Islet precursor cell (in vitro differentiated cells): ENCODE data around the gene THY1.
A peak's percentile ranks its signal among the peaks of the same experiment; 100 is the strongest.

Experiments
- DNase-seq: peaks from one replicate; pipeline ENCODE4 v3.0.0-alpha.2; 2018

Gene THY1

DNA sequence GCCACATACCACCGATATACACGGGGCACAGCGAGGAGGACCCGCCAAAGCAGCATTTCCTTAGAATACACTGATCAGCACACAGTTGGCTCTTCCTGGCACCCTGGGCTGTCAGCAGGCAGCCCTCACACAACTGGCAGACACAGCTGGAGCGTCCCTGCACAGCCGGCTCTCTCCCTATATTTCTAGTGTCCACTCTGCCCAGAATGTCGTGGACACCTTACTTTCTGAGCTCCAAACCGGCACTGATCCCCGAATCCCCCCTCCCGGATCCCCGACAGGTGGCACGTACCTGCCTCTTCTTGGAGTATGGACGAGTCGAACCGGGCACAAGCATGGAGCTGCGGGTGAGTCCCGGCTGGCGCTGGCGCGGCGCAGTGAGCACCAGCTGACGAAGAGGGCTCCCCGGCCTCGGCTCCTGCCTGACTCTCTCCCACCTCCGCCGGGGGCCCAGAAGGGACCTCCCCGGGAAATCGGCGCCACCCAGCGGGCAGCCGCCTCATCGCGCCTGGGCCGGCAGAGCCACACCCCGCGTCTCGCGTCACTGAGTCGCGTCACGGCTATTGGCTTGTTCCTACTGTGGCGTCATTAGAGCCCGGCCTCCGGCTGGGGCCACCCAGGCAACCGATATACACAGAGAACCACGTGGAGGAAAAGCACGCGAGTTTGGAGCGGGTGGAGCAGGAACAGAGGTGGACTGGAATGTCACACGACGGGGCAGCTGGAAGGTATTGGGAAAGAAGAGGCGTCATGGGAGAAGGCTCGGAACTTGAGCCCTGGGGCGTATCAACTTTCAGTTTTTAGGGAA, 41.6 kb downstream of the THY1 start, which contains the start of gene USP2:
Gene USP2 (minus strand): TSS at position 510 of the 808 bp plus-strand sequence. CDS start 8,210 bp downstream, outside the sequence.
- peak; percentile 98 for DNase-seq

DNA sequence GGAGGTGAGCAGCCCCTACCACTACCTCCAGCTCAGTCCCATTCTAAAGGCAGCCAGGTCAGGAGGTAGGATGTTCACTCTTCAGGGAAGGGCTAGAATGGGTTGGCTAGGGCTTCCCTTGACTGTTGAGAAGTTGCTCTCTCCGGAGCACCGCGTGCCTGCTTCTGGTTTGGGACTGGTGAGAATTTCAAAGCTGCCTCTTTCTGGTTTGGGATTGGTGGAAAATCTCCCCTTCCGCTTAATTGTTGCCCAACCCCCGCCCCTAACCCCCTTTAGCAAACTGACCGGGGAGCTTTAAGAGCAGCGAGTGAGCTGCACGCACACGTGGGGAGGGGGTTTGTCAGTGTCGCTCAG, 42.2 kb downstream of the THY1 start:
- peak; percentile 55 for DNase-seq

- DNase-seq: peak; percentile 55
These were observed 42.7 kb downstream of the THY1 start for GRCh38 chr11:119380160-119380826.

DNA sequence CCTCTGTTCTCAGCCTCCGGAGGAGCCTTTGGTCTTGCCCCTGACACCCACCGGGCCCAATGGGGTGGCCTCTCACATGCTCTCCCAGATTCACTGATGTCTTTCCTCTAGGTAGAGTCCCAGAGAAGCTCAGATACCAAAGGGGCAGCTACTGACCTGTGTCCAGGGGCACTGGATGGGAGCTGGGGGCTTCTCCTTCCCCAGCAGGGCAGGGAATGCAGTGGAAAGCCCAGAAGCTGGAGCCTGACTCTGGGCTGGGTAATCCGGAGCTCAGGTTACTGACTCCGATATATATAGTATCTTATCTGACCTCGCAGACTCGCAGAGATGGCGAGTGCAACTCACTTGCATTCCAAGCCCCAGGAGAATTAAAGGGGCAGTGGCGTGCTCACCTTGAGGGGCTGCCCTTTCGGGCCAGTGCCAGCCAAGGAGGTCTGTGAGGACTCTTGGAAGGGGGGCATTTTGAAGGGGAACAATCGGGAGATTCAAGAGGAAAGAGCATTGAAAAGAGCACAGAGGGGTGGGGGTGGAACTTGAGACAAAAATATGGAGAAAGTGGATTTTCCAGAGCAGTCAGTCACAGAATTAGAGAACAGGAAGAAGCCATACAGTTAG, 44.0 kb downstream of the THY1 start:
- peak; percentile 57 for DNase-seq

- peak; percentile 45 for DNase-seq
These were observed 44.9 kb downstream of the THY1 start for GRCh38 chr11:119377961-119378667.

- peak; percentile 46 for DNase-seq
These were observed 45.7 kb downstream of the THY1 start for GRCh38 chr11:119377112-119377901.

- no peak for DNase-seq
These were observed 46.6 kb downstream of the THY1 start for GRCh38 chr11:119376197-119376847.

- peak; percentile 52 for DNase-seq
These were observed 47.4 kb downstream of the THY1 start for GRCh38 chr11:119375337-119376196.

DNA sequence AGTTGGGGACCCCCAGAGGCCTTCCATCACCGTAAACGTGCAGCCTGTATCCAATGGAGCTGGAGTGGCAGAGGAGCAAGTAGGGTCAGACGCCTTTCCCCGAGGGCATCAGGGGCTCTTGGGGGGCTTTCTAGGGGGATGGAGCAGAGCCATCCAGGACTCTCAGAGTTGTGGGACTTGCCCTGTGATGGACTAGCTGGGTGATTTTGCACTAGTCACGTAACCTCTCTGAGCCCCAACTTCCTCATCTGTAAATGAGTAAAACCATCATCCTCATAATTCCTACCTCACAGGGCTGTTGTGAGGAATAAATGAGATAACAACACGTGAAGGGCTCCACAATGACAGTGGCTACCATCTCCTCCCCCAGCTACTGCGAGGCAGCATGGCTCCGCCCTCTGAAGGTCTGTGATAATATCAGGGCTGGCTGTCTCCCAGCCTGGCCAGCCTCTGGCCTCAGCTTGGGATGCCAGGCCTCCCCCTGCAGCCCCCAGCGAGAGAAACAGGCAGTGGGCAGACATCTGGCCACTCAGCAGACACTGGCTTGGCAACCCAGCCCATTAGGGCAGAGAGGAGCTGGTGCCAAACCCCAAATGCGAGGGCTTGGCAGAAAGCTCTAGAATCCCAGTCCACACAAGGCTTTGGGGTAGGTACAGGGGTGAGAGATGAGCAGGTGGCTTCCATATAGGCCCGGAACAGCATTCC, 48.2 kb downstream of the THY1 start:
- DNase-seq: no peak

DNA sequence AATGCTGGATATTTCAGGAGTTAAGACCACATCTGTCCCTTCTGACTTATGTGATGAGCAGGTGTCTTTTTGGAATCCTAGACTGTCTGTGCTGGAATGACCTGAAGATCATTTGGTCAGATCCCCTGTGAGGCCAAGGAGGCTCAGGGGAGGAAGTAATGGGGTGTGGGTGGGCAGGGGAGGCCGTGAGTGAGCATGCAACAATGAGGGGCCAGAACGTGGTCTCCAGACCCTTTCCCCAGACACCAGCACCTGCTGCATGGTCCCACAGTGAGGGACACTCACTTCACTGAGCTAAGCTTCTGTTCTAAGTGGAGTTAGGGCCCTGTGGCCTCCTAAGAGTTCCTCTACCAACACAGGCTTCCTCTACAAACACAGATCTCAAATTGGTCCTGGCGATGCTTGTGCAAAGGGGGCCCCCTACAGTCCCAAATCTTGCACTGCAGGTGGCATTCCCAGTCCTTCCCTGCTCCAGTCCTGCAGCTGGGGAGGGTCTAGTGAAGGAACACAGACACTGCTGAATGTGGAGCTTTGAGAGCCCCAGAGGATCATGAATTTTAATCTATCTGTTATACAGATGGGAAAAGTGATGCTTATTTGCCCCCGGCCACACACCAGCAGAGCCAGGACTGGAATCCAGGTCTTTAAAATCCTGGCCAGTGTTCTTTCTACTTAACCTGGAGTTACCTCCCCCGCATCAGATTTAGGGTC, 48.9 kb downstream of the THY1 start:
- DNase-seq: peak; percentile 94

GRCh38 chr11:119373059-119373920, 49.7 kb downstream of the THY1 start:
- DNase-seq: no peak

GRCh38 chr11:119372260-119373058, 50.5 kb downstream of the THY1 start:
- no peak for DNase-seq

DNA sequence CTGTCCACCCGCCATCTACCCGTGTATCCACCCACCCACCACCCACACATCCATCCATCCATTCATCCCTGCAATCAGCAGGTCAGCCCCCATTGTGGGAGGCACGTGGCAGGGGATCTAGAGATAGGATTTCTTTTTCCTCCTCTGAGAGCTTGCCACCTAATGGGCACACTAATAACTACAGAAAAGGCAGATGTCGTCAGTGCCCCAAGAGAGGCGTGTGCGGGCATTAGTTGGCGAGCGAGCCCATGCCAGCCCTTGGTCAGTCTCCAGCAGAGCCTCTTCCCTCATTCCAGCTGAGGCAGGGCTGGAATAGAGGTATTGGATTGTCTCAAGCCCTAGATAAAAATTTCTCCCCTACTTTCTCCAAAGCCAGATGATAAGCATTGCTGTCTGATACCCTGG, 51.2 kb downstream of the THY1 start:
- no peak for DNase-seq

DNA sequence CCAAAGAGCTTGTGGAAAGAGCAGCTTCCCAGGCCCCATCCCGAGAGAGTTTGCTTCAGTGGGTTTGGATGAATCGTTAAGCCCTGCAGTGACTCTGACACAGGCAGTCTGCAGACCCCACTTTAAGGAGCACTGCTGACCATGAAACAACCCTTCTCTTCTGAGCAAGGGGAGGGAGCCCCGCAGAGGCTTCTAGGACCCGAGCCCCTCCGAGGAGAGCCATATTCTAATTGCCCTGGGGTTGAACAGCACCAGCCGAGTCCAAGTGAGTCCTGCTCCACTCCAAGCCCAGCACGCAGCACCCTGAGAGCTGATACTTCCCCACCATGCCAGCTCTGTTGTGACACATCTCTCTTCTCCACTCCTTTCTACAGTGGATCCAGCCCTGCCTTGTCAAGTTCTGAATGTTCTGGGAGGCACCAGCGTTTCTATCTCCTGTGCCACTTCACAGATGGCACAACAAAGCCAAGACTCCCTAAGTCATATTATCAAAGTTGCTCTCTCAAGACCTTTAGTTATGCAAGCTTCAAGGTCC, 51.8 kb downstream of the THY1 start:
- no peak for DNase-seq

GRCh38 chr11:119370486-119371046, 52.4 kb downstream of the THY1 start:
- DNase-seq: no peak

GRCh38 chr11:119369132-119369925, 53.6 kb downstream of the THY1 start:
- no peak for DNase-seq
